Uterus (tissue), 2 donors: Measurements from ENCODE around the gene CAMSAP3.

Experiments
- POLR2A ChIP-seq, 2 donors: fragments of 450-650 bp; IDR thresholded peaks; one replicate each; pipeline ENCODE4 v1.6.1; 2016; ENCODE audit warnings: antibody characterized with exemption in 2 of 2, mild to moderate bottlenecking in 1 of 2, moderate library complexity in 1 of 2
- TF ChIP-seq, protein P1 (sequence below), 4 experiments: fragments of 200-600 bp in 2 of 4; fragments of 450-650 bp in 2 of 4; sonication (generic) in 2 of 4; IDR thresholded peaks; one replicate each; pipeline ENCODE4 v1.5.1; 2016 to 2019; ENCODE audit warnings: antibody characterized with exemption in 4 of 4, mild to moderate bottlenecking in 2 of 4, moderate library complexity in 1 of 4

- no peak for TF ChIP-seq POLR2A (IDR thresholded peaks at IDR 0.05)
- TF ChIP-seq, protein P1, sequence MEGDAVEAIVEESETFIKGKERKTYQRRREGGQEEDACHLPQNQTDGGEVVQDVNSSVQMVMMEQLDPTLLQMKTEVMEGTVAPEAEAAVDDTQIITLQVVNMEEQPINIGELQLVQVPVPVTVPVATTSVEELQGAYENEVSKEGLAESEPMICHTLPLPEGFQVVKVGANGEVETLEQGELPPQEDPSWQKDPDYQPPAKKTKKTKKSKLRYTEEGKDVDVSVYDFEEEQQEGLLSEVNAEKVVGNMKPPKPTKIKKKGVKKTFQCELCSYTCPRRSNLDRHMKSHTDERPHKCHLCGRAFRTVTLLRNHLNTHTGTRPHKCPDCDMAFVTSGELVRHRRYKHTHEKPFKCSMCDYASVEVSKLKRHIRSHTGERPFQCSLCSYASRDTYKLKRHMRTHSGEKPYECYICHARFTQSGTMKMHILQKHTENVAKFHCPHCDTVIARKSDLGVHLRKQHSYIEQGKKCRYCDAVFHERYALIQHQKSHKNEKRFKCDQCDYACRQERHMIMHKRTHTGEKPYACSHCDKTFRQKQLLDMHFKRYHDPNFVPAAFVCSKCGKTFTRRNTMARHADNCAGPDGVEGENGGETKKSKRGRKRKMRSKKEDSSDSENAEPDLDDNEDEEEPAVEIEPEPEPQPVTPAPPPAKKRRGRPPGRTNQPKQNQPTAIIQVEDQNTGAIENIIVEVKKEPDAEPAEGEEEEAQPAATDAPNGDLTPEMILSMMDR (IDR thresholded peaks at IDR 0.05): no peak
Observed at GRCh38 chr19:7637374-7638256, 42.0 kb downstream of the CAMSAP3 start.
